Measurements from ENCODE around the gene TOP2A. TPM values are rescaled to one million over a fixed set of nuclear protein-coding genes. Genes with fewer than 3 reads are reported as not detected.

The TOP2A gene
- total RNA-seq, 4 donors from 2014 or later: 0.40 to 4.3 (median 0.79) TPM

- ATAC-seq: no peak
- H3K4me1 ChIP-seq: peaks cover 5 to 85% (median 68%) of the 10 kb centered on the region in 3 donors
- H3K36me3 ChIP-seq: peaks cover 0 to 22% of the 10 kb centered on the region in 2 donors
- no peak for TF ChIP-seq CTCF (IDR thresholded peaks at IDR 0.05)
- TF ChIP-seq EP300 (IDR thresholded peaks at IDR 0.05): no peak
- TF ChIP-seq POLR2AphosphoS5 (IDR thresholded peaks at IDR 0.05): peak; percentile 2
- TF ChIP-seq POLR2A (IDR thresholded peaks at IDR 0.05): no peak
- WGBS, 2 donors (ENCODE audit: low coverage in 1 of 2): 50 to 100% methylated on average over 1 of the region's 3 CpGs
- H3K4me3 ChIP-seq: no peak overlapping the region
- no peaks in the 10 kb centered on the region for H3K27me3 ChIP-seq
- H3K27ac ChIP-seq: peak overlapping the region in 3 of 4 donors; percentile 83 to 98 (median 96)
- no peaks in the 10 kb centered on the region for H3K9me3 ChIP-seq
Observed at GRCh38 chr17:40460604-40460967, 42.9 kb upstream of the TOP2A start.

GRCh38 chr17:40459636-40460603, 42.2 kb upstream of the TOP2A start:
- H3K36me3 ChIP-seq: peaks cover 0 to 29% of the 10 kb centered on the region in 2 donors
- peak overlapping the region; percentile 14 to 98 (median 90) for H3K27ac ChIP-seq
- TF ChIP-seq EP300 (IDR thresholded peaks at IDR 0.05): no peak
- TF ChIP-seq POLR2AphosphoS5 (IDR thresholded peaks at IDR 0.05): peak; percentile 21
- TF ChIP-seq CTCF (IDR thresholded peaks at IDR 0.05): no peak
- no peak for TF ChIP-seq POLR2A (IDR thresholded peaks at IDR 0.05)
- no peak overlapping the region for H3K4me3 ChIP-seq
- no peak for ATAC-seq
- no peaks in the 10 kb centered on the region for H3K9me3 ChIP-seq
- H3K27me3 ChIP-seq: no peaks in the 10 kb centered on the region
- H3K4me1 ChIP-seq: peaks cover 5 to 86% (median 68%) of the 10 kb centered on the region in 3 donors
- WGBS, 2 donors (ENCODE audit: low coverage in 1 of 2): 39 to 64% methylated on average over 2 to 6 of the region's 8 CpGs

- H3K4me1 ChIP-seq: peaks cover 5 to 95% (median 68%) of the 10 kb centered on the region in 3 donors
- no peaks in the 10 kb centered on the region for H3K27me3 ChIP-seq
- no peak for ATAC-seq
- WGBS, 2 donors (ENCODE audit: low coverage in 1 of 2): 55 to 67% methylated on average over 9 of the region's 12 CpGs
- H3K27ac ChIP-seq: peak overlapping the region in 3 of 4 donors; percentile 83 to 98 (median 96)
- H3K4me3 ChIP-seq: no peak overlapping the region
- H3K36me3 ChIP-seq: peaks cover 0 to 39% of the 10 kb centered on the region in 2 donors
- no peaks in the 10 kb centered on the region for H3K9me3 ChIP-seq
- TF ChIP-seq POLR2AphosphoS5 (IDR thresholded peaks at IDR 0.05) (no peak), CTCF (IDR thresholded peaks at IDR 0.05) (no peak), POLR2A (IDR thresholded peaks at IDR 0.05) (no peak), EP300 (IDR thresholded peaks at IDR 0.05) (no peak)
Observed at GRCh38 chr17:40458851-40459482, 41.3 kb upstream of the TOP2A start.

GRCh38 chr17:40457964-40458791, 40.5 kb upstream of the TOP2A start:
- H3K4me3 ChIP-seq: no peak overlapping the region
- ATAC-seq: no peak
- H3K36me3 ChIP-seq: peaks cover 0 to 47% of the 10 kb centered on the region in 2 donors
- TF ChIP-seq POLR2A (IDR thresholded peaks at IDR 0.05) (no peak), POLR2AphosphoS5 (IDR thresholded peaks at IDR 0.05) (peak; percentile 31)
- H3K27ac ChIP-seq: peak overlapping the region in 3 of 4 donors; percentile 83 to 98 (median 96)
- H3K27me3 ChIP-seq: no peaks in the 10 kb centered on the region
- WGBS, 2 donors (ENCODE audit: low coverage in 1 of 2): 37 to 40% methylated on average over 2 to 8 of the region's 16 CpGs
- peaks cover 5 to 95% (median 72%) of the 10 kb centered on the region in 3 donors for H3K4me1 ChIP-seq
- H3K9me3 ChIP-seq: no peaks in the 10 kb centered on the region

All from gastroesophageal sphincter (tissue), 4 donors.